DMS153 treated with DMSO at 0.1 percent for 48 hours (cell line): Measurements from ENCODE around the gene BPIFB2.

Experiments
- DNase-seq: peaks from one replicate; lab custom pipeline; 2025; ENCODE audit not compliant: unreplicated experiment; lab: John Stamatoyannopoulos, UW

The BPIFB2 gene

DNA sequence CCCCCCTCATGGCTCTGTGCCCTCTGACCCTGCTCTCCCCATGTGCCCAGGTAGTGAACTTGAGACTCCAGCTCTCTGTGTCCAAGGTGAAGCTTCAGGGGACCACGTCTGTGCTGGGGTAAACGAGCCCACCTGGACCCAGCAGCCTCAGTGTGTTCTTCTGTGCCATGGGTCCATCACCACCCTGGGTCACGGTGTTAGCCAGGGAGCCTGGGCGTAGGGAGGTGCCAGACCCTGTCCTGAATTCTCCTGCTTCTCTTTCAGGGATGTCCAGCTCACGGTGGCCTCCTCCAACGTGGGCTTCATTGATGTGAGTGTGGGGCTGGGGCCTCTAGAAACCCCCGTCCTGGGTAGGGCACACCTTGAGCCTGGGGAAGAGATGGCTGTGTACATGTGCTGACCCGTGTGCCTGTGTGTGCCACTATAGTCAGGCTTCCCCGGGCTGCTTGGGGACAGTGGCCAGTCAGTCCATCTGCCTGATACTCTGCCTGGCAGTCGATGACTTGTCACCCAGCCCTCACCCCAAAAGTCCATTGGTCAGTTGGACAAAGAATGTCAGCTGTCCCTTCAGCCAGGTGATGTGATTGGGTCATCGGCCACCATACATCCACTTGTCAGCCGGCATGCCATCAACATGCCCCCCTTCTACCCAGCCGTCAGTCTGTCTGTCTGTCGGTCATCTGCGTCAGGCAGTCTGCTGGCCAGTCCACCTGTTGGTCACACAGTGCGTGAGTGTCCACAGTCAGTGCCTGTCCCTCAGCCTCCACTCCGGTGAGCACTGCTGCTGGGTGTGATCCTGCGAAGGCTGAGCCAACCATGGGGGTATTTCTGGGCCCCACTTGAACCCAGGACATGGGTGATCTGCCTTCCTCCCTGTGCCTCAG lies 13.0 kb downstream of the BPIFB2 start:
- no peak for DNase-seq

DNA sequence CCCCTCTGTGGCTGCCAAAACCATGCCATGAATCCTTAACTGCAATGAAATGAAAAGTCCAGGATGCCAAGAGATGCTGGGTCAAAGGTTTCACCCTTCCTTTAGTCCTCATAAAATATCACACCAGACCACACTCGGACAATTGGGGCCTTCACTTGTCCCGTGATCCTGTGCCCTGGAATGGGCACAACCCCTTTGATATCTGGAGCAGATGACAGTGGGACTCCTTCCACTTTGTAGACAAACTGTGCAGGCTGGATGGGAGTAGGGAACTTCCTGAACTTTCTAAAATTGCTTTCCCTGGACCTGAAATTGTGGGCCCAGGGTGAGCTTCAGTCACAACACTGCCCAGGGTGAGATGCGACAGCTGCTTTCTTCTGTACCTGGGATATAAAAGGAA lies 14.4 kb downstream of the BPIFB2 start:
- DNase-seq = no peak

DNA sequence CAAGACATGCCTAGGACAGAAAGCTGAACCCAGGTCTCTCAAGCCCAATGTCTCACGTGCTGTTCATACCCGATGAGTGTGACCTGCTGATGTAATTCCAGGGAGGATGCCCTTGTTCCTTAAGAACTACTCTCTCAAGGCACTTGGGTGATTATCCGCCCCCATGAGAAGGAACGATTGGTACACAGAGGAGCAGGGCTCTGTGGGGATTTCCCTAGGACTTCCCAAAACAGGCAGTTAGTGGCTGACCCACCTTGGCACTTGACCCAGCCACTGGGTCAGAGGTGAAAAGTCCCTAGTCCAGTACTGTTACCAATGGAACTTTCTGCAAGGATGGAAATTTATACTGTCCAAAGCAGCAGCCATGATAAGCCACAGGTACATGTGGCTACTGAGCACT lies 14.8 kb downstream of the BPIFB2 start:
- no peak for DNase-seq

DNA sequence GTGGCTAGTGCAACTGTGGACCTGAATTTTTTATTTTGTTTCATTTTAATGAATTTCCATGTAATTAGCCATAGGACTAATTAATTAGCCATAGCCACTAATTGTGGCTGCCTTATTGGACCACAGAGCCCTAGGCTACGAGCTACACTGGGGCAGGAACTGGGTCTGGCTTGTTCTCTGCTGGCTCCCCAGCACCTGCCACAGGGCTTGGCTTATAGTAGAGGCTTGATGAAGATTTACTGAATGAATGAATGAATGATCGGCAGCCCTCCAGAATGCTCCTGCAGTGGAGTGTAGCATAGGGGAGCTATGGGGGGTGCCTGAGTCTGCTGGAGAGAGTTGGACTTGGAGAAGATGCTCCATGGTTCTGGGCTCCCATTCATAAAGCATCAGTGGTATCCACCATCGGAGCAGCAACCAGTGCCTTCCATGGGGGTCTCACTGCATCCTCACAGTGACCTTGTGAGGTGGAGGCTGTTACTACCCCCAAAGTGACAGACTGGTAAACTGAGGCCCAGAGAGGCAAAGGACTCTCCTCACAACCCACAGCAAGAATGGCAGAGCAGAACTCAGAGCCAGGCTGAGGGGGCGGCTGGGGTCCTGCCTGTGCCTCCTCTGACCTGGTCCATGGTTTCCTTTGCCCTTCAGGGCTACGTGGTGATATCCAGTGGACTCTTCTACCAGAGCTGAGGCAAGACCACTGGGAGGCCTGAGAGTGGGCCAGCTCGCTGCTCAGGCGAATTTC lies 15.4 kb downstream of the BPIFB2 start:
- no peak for DNase-seq

DNA sequence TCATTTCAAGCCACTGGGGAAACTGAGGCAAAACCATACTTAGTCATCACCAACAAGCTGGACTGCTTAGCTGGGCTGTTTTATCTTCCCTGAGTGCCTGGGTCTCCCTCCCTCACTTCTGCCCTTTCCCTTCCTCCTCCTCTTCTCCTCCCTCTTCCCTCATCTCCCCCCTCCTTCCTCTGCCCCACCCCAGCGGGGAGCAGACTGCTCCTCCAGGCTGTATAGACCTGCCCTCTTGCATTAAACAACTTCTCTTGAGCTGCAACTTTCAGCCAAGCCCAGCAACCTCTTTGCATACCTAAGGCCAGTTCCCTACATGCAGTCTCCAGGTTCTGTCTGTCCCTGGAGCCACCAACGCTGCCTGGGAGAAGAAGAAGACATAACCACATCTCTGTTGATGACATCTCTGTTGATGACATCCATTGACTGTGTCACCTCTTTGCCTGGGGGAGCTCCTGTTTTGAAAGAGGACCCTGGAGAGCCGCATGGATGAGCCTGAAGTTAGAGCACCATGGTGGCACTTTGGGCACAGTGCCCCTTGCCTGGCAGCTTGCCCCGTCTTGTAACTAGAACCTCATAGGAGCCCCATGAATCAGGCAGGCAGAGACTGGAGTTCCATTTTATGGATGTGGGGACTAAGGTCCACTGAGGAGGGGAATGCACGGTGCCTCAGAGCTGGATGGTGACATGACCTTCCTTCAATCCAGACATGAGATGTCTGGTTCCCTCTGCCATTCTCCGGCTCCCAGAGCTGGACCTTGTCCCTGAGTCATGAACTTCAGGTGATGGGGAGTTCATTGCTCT lies 16.1 kb downstream of the BPIFB2 start:
- no peak for DNase-seq

DNA sequence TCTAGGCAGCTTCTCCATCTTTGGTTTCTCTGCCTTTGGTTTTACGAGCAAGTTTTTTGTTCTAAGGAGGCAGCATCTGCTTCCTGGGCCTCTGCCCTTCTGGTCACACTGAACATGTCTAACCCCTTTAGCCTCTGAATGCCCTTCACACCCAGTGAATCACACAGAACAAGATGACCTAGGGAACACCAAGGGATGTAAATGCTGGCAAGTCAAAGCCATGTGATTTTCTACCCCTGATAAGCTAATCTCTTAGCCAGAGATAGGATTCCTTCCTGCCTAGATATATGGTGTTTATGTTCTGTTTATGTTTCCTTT lies 16.7 kb downstream of the BPIFB2 start:
- DNase-seq = no peak

DNA sequence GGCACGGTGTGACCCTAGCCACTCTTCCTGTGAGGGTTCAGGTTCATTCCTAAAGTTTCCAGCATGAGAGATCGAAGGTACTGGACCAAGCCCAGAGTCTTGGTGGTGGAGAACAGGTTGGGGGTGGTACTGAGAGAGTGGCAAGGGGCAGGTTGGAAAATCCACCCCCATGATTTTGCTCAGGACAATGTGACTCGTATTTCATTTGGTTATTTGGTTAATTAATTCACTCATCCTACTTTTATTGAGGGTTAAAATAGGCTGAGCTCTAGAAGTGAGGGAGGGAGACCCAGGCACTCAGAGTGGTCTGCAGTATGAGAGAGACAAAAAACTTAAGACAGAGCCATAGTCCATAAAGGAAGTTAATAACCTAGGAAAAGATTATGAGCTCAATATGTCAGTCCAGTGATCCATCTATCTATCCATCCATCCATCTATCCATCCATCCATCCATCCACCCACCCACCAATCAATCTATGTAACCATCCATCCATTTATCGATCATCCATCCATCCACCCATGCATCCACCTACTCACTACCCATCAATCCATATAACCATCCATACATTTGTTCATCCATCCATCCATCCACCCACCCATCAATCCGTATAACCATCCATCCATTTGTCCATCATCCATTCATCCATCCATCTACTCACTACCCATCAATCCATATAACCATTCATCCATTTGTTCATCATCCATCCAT lies 17.3 kb downstream of the BPIFB2 start:
- DNase-seq = no peak

DNA sequence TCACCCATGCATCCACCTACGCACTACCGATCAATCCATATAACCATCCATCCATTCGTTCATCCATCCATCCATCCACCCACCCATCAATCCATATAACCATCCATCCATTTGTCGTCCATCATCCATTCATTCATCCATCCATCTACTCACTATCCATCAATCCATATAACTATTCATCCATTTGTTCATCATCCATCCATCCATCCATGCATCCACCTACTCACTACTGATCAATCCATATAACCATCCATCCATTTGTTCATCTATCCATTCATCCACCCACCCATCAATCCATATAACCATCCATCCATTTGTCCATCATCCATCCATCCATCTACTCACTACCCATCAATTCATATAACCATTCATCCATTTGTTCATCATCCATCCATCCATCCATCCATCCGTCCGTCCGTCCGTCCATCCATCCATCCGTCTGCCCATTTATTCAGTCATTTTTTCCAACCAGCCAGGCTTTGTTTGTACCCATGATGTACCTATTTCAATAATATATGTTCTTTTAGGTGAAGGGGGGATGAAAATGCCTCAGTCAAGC lies 17.9 kb downstream of the BPIFB2 start:
- DNase-seq = no peak

DNA sequence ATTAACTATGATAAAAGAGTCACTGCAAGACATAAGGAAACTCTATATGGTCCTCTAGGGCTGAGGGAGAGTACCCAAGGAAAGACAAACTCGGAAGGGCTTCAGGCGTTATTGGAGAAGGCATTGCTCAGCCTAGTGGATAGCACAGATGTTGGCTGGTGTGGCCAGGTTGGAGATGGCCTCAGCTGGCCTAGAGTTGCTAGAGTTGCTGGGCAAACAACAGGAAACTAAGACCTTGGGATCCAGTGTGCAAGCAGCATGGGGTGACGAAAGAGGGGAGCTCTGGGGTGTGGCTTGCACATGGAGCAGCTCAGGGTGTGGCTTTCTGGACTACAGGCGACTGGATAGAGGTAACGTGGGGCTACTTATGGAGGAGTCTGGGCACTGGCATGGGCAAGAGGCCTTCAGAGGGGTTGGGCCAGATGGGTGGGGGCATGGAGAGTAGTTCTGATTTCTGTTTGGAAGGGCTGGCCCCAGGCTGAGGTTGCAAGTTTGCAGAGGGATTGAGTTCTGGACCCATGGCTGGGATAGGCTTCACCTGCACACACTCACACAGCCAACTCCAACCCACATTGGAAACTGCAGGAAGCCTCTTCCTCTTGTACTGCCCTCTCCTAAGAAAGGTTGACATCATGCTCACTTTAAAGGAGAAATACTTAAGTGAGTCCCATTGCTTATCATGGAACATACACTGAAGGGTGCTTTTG lies 18.7 kb downstream of the BPIFB2 start:
- DNase-seq = no peak

DNA sequence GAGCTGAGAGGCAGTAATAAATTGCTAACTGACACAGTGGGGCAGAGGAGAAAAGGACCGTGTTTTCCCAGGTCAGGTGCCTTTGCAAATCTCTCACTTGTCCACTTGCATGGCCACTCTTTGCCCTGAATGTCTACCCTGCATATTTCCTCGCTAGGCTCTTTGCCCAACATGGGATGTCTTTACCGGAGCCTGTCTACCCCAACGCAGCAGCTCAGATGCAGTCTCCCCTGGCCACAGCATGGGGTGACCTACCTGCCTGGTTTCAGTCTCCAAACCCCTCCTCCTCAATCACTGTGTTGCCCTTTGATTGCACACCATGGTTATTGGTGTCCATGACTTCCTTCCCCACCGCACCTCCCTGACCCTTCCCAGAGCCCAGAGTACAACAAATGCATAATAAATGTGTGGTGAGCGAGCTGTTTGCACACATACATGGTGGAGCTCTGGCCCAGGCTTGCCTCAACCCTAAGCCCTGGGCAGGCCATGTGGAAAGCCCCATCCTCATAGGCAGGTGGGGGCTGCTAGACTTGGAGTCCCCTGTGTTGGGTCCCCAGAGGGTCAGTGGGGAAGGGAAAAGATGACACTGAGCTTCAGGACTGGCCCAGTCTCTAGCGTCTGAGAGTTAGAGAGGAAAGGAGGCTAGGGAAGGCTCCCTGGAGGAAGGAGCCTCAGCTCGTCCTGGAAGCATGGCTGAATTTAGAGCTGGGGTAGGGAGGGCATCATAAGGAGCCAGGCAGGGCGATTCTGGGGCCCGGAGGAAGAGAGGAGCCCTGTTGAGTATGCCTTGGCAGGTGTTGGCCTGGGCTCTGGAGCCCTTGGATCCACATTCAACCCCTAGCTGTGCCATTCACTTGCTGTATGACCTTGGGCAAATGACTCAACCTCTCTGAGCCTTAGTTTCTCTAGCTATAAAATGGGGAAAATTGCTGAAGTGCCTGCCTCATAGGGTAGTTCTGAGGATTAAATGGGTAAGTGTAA lies 19.6 kb downstream of the BPIFB2 start:
- DNase-seq = no peak

DNA sequence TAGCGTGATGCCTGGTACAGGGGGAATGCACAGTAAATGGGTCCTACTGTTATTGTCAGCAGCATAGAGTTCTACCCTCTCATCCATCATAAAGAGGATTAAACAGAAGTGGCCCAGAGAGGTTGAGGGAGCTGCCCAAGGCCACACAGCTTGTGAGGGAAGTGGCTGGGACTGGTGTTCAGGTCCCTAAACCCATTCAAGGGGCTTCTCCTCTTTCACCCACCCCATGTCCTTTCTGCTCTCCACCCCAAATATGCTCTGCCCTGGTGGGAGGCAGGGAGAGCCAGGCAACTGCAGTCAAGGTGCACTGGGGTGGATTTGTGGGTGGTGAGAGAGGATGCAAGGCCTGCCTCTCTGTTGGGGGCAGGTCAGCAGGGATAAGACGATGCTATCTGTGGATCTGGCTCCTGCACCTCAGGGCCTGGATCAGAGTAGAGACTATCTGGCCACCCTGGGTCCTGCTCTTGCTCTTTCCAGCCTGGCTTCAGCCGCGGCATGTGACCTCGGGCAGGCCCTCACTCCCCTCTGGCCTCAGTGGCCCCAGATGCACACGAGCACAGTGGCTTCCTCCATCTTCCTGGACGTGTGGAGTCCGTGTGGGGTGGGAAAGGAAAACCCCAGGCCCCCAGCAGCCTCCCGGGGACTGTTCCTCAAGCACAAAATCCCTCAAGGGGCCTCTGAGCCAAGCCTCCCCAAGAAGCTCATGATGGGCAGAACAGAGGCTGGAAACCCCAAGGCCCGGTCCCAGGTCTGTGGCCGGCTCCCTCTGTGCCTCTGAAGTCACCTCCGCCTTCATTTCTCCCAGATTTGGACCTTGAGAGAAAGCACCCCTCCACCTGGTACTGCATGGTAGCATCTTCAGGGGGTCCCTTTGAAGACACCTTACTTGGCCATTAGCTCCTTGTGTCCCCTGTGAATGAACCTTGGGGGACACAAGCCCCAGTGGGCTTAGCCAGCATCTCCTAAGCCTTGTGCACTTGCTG lies 20.6 kb downstream of the BPIFB2 start:
- DNase-seq = no peak

DNA sequence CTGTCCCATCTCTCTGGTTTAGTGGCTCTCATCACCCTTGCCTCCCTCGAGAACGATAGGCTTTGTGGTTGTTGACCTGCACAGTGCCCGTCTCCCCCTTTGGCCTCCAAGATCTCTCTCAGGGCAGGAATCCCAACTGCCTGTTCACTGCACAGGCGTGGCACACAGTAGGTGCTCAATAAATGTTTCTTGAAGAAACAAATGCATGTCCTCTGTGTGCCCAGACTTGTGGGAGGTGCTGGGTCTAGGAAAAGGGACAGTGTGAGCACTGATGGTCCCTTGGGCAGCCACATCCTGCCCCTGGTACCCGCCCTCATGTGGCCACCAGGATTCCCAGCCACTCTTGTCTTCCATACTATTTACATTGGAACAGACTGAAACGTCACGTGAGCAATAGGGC lies 21.4 kb downstream of the BPIFB2 start:
- DNase-seq = no peak

DNA sequence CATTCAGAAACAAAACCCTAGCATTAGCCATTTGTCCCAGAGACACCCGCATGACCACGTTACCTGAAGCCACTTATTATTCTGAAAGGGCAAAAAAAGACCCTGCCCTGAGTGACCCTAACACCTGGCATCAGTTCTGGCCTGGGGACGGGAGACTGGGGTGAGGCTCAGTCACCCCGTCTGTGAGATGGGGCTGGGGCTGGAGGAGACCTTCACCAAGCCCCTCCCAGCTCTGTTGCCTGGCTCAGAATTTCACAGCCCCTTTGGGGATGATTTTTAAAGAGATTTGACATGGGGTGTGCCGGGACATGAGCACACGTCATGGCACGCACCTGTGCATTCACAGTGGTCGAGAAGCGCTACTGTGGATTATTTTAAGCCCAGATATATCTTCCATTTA lies 22.6 kb downstream of the BPIFB2 start:
- DNase-seq = no peak

DNA sequence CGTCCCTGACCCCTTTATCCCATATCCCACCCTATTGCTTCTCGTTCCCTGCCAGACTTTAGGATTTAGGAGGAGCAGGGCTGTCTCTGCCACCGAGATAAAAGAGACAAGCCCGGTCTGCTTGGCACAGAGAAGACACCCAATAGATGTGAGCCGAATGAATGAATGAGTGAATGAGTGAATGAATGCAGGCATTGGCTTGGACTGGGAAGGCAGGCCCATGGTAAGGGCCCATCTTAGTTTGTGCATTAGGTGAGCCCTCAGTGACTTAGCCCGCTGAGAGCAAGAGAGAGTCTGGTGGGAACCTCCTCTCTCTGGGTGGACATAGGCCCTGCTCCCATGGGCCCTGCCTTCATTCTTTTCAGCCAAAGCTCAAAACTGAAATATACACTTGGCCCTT lies 23.1 kb downstream of the BPIFB2 start:
- no peak for DNase-seq

DNA sequence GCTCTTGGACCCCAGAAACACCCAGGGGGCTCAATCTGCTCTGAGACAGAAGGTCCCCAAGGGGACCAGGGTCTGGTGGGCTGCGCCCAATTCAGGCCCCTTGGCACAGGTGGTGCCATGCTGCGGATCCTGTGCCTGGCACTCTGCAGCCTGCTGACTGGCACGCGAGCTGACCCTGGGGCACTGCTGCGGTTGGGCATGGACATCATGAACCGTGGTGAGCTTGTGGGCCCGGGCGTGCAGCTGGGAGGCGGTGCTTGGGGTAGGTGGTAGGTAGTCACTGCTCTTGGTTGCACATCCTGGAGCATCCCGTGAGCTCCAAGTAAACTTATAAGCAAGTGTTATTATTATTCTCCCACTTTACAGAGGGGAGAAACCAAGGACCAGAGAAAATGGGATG lies 24.0 kb downstream of the BPIFB2 start, which contains the start of gene BPIFB6:
Gene BPIFB6, plus strand, starts transcription at position 118 of the 400 bp plus-strand sequence. Its CDS starts 0 bp downstream, at position 118.
- no peak for DNase-seq

DNA sequence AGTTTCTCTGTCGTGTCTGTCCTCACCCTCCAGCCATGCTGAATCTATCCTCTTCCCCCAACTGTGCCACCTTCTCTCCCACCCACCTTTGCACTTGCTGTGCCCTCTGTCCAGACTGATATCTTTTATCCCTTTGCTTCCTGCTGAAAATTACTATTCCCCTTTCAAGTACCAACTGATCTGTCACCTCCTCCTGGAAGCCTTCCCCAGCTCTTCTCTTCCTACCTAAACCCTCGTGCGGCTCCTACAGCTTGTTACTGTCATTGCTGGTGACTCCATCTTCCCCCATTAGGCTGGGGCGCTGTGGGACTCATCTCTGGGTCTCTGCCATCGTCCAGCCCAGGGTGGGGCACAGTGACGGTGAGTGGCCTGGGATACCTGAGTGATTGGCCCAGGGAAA lies 25.1 kb downstream of the BPIFB2 start:
- no peak for DNase-seq

DNA sequence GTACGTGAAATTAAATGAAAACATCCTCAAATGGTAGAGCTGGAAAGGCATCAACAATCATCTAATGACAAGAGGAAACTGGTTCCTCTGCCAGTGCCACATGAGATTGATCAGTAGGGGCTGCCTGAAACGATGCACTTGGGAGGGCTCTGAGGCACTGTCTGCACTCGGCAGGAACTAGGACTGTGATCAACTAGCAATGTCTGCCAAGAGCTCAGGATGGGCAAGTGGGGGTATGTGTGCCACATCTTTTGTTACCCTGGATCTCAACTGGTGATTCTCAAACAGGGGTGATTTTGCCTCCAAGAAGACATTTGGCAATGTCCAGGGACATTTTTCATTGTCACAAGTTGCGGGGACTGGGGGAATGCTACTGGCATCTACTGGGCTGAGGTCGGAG lies 25.9 kb downstream of the BPIFB2 start:
- no peak for DNase-seq

DNA sequence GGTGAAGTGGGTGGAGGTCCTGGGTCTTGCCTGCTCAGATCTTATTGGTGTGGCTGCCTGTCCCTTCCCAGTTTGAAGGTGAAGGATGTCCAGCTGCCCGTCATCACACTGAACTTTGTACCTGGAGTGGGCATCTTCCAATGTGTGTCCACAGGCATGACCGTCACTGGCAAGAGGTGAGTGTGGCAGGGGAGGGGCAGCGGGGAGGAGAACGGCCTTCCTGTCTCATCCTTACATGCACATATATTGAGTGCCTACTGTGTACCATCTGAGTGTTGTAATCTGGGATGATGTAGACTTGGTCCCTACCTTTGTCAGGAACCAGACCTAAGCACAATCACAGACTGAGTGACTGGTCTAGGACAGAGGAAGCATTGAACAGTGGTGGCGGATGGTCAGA lies 26.6 kb downstream of the BPIFB2 start:
- no peak for DNase-seq
